ENCODE measurements around the gene RABEP2.

DNA sequence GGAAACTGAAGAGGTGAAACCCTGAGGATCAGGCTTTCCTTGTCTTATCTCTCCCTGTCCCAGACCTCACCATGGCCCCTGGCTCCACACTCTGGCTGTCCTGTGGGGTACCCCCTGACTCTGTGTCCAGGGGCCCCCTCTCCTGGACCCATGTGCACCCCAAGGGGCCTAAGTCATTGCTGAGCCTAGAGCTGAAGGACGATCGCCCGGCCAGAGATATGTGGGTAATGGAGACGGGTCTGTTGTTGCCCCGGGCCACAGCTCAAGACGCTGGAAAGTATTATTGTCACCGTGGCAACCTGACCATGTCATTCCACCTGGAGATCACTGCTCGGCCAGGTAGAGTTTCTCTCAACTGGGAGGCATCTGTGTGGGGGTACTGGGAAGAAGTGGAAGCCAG lies 8.1 kb upstream of the RABEP2 start:
- no peak for TF ChIP-seq CTCF (IDR thresholded peaks at IDR 0.05)
- TF ChIP-seq POLR2A (IDR thresholded peaks at IDR 0.05), result no peak
- no peak for TF ChIP-seq EP300 (IDR thresholded peaks at IDR 0.05)

All from ovary (tissue), 3 donors.